GM20000 (cell line): ENCODE measurements around the gene G6PC3.

ENCODE experiments used
- DNase-seq: peaks from one replicate; pipeline ENCODE4 v3.0.0; 2012; ENCODE audit warnings: low spot score
- TF ChIP-seq, protein P1 (sequence below): IDR thresholded peaks from 2 replicates; pipeline ENCODE4 v1.5.1; 2012; ENCODE audit warnings: mild to moderate bottlenecking, control low read depth; ENCODE audit errors: extremely low read depth, missing control alignments

The G6PC3 gene

GRCh38 chr17:44074231-44074910 is 3.8 kb downstream of the G6PC3 start:
- TF ChIP-seq, protein P1, sequence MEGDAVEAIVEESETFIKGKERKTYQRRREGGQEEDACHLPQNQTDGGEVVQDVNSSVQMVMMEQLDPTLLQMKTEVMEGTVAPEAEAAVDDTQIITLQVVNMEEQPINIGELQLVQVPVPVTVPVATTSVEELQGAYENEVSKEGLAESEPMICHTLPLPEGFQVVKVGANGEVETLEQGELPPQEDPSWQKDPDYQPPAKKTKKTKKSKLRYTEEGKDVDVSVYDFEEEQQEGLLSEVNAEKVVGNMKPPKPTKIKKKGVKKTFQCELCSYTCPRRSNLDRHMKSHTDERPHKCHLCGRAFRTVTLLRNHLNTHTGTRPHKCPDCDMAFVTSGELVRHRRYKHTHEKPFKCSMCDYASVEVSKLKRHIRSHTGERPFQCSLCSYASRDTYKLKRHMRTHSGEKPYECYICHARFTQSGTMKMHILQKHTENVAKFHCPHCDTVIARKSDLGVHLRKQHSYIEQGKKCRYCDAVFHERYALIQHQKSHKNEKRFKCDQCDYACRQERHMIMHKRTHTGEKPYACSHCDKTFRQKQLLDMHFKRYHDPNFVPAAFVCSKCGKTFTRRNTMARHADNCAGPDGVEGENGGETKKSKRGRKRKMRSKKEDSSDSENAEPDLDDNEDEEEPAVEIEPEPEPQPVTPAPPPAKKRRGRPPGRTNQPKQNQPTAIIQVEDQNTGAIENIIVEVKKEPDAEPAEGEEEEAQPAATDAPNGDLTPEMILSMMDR = no peak
- no peak for DNase-seq

- TF ChIP-seq, protein P1 = no peak
- no peak for DNase-seq
Observed at GRCh38 chr17:44074911-44075285, 4.4 kb downstream of the G6PC3 start.

GRCh38 chr17:44075598-44076293 is 5.2 kb downstream of the G6PC3 start:
- TF ChIP-seq, protein P1 = no peak
- DNase-seq = no peak

GRCh38 chr17:44076716-44077594 is 6.4 kb downstream of the G6PC3 start:
- DNase-seq = no peak
- TF ChIP-seq, protein P1 = no peak

DNA sequence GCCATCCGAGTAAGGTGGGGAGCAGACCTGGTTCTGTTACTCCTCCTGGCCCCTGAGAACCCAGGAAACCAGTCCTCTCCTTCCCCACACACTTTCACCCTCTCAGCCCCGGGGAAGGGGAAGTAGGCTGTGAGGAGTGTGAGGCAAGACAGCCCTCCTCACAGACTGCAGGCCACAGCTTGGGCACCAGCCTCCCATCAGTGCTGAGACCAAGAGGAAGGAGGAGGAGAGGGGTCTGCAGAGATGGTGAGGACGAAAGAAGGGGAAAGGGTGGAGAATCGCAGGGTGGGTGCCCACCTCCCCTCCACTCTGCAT is 7.0 kb downstream of the G6PC3 start:
- no peak for DNase-seq

GRCh38 chr17:44078412-44078811 is 7.9 kb downstream of the G6PC3 start:
- TF ChIP-seq, protein P1 = no peak
- no peak for DNase-seq

More for the DNA sequence above, 7.0 kb downstream of the G6PC3 start:
- TF ChIP-seq, protein P1 = no peak
